GM18909 (cell line): ENCODE data around the gene SIGLEC9.
"Not testable (repeated sequence)": the region's sequence is repeated elsewhere in the genome, so short reads cannot be mapped to it uniquely, and the experiment has no call there.

ENCODE experiments used
- ATAC-seq: cut with Tn5 transposase; IDR thresholded peaks from one replicate; pipeline ENCODE4 v1.9.1; 2021; ENCODE audit warnings: mild to moderate bottlenecking; ENCODE audit not compliant: unreplicated experiment, poor library complexity

The SIGLEC9 gene

GRCh38 chr19:51141181-51141580 is 16.5 kb downstream of the SIGLEC9 start:
- ATAC-seq, result no peak

GRCh38 chr19:51142119-51142518 is 17.4 kb downstream of the SIGLEC9 start, which contains the start of gene SIGLEC7:
SIGLEC7 (plus strand) TSS chr19:51142301; CDS start chr19:51142370, 69 bp downstream.
- no peak for ATAC-seq

GRCh38 chr19:51142809-51143475 is 18.2 kb downstream of the SIGLEC9 start:
- ATAC-seq, result not testable (repeated sequence)

- no peak for ATAC-seq
Measured at GRCh38 chr19:51143486-51143885, 18.8 kb downstream of the SIGLEC9 start.

GRCh38 chr19:51144482-51145045 is 19.9 kb downstream of the SIGLEC9 start:
- ATAC-seq, result no peak

- ATAC-seq, result no peak
Measured at GRCh38 chr19:51145916-51146493, 21.3 kb downstream of the SIGLEC9 start.

- ATAC-seq, result no peak
Measured at GRCh38 chr19:51146751-51147150, 22.0 kb downstream of the SIGLEC9 start.

GRCh38 chr19:51147663-51148062 is 23.0 kb downstream of the SIGLEC9 start:
- ATAC-seq, result no peak

GRCh38 chr19:51148580-51148979 is 23.9 kb downstream of the SIGLEC9 start:
- no peak for ATAC-seq

- no peak for ATAC-seq
Measured at GRCh38 chr19:51150627-51151026, 25.9 kb downstream of the SIGLEC9 start.

- no peak for ATAC-seq
Measured at GRCh38 chr19:51156710-51157109, 32.0 kb downstream of the SIGLEC9 start.

- no peak for ATAC-seq
Measured at GRCh38 chr19:51157265-51157664, 32.6 kb downstream of the SIGLEC9 start.

GRCh38 chr19:51158474-51159129 is 33.9 kb downstream of the SIGLEC9 start:
- no peak for ATAC-seq

- ATAC-seq, result no peak
Measured at GRCh38 chr19:51159656-51160055, 35.0 kb downstream of the SIGLEC9 start.

- no peak for ATAC-seq
Measured at GRCh38 chr19:51161266-51161665, 36.6 kb downstream of the SIGLEC9 start.

GRCh38 chr19:51161867-51162496 is 37.3 kb downstream of the SIGLEC9 start:
- no peak for ATAC-seq

GRCh38 chr19:51163257-51163656 is 38.6 kb downstream of the SIGLEC9 start:
- no peak for ATAC-seq

GRCh38 chr19:51164215-51164614 is 39.5 kb downstream of the SIGLEC9 start:
- ATAC-seq, result no peak

- ATAC-seq, result no peak
Measured at GRCh38 chr19:51166846-51167490, 42.3 kb downstream of the SIGLEC9 start.

- ATAC-seq, result no peak
Measured at GRCh38 chr19:51168564-51169282, 44.0 kb downstream of the SIGLEC9 start.
